GM10266 (cell line): ENCODE results near the gene MROH7.

Source experiments
- DNase-seq: peaks from one replicate; pipeline ENCODE4 v3.0.0; 2012; ENCODE audit errors: extremely low spot score
- CTCF ChIP-seq: IDR thresholded peaks from 2 replicates; pipeline ENCODE4 v1.5.1; 2012; ENCODE audit warnings: mild to moderate bottlenecking, low read depth; ENCODE audit not compliant: control insufficient read depth, insufficient read depth; ENCODE audit errors: missing control alignments

The MROH7 gene

GRCh38 chr1:54678776-54679643, 37.4 kb downstream of the MROH7 start:
- TF ChIP-seq CTCF: no peak
- no peak for DNase-seq

GRCh38 chr1:54679706-54680105, 38.1 kb downstream of the MROH7 start:
- no peak for DNase-seq
- no peak for TF ChIP-seq CTCF

- TF ChIP-seq CTCF: no peak
- DNase-seq: no peak
These were observed 38.8 kb downstream of the MROH7 start for GRCh38 chr1:54680387-54680786.

- no peak for TF ChIP-seq CTCF
- DNase-seq: no peak
These were observed 39.8 kb downstream of the MROH7 start for GRCh38 chr1:54681358-54681757.

GRCh38 chr1:54683453-54683852, 41.9 kb downstream of the MROH7 start:
- DNase-seq: no peak
- no peak for TF ChIP-seq CTCF

GRCh38 chr1:54685335-54685905, 43.8 kb downstream of the MROH7 start:
- DNase-seq: no peak
- no peak for TF ChIP-seq CTCF

GRCh38 chr1:54686155-54686554, 44.6 kb downstream of the MROH7 start:
- DNase-seq: no peak
- no peak for TF ChIP-seq CTCF
